H1 (cell line): Measurements from ENCODE around the gene AHDC1.

Source experiments
- CTCF ChIP-seq, 3 experiments: IDR thresholded peaks; 1 replicate in 2 of 3; 2 replicates in 1 of 3; pipeline versions ENCODE4 v1.5.1 to v1.6.1; 2011; ENCODE audit warnings: low read length in 3 of 3, mild to moderate bottlenecking in 3 of 3, inconsistent platforms in 2 of 3, low read depth in 1 of 3, moderate library complexity in 1 of 3; ENCODE audit not compliant: insufficient read depth in 1 of 3; ENCODE audit errors: control extremely low read depth in 1 of 3
- RXRA ChIP-seq: IDR thresholded peaks from 2 replicates; pipeline ENCODE4 v1.6.1; 2011; ENCODE audit warnings: low read depth, mild to moderate bottlenecking, low read length, moderate library complexity; ENCODE audit not compliant: insufficient read depth
- SRF ChIP-seq: IDR thresholded peaks from 2 replicates; pipeline ENCODE4 v1.6.1; 2011; ENCODE audit warnings: mild to moderate bottlenecking, low read depth, low read length, moderate library complexity
- TCF12 ChIP-seq: IDR thresholded peaks from 2 replicates; pipeline ENCODE4 v1.6.1; 2011; ENCODE audit warnings: low read depth, mild to moderate bottlenecking, low read length
- ZNF274 ChIP-seq: IDR thresholded peaks from 2 replicates; pipeline ENCODE4 v1.7.0; 2012; ENCODE audit warnings: low read length, borderline replicate concordance; ENCODE audit errors: extremely low read depth

GRCh38 chr1:27585684-27586083, 18.3 kb downstream of the AHDC1 start:
- TF ChIP-seq SRF (no peak), CTCF (IDR thresholded peaks at IDR 0.05; ENCODE audit: control extremely low read depth in 1 of 3, insufficient read depth in 1 of 3, low read depth in 1 of 3, low read length in 3 of 3) (no peak), RXRA (no peak), ZNF274 (no peak), TCF12 (no peak)
